GM21825 (cell line): ENCODE data around the gene RAC2.

Experiments
- ATAC-seq: cut with Tn5 transposase; IDR thresholded peaks from one replicate; pipeline ENCODE4 v1.9.1; 2021; ENCODE audit warnings: mild to moderate bottlenecking, moderate library complexity; ENCODE audit not compliant: unreplicated experiment

RAC2 gene

GRCh38 chr22:37192204-37192603 is 51.9 kb downstream of the RAC2 start:
- no peak for ATAC-seq

- no peak for ATAC-seq
These were observed 53.7 kb downstream of the RAC2 start for GRCh38 chr22:37190262-37190780.

GRCh38 chr22:37188901-37189466 is 55.1 kb downstream of the RAC2 start:
- no peak for ATAC-seq

- ATAC-seq = no peak
These were observed 55.9 kb downstream of the RAC2 start, which contains the start of gene C1QTNF6 for GRCh38 chr22:37187891-37188761. C1QTNF6 (minus strand) TSS chr22:37188247; CDS start chr22:37188213, 34 bp downstream.

- no peak for ATAC-seq
These were observed 56.5 kb downstream of the RAC2 start for GRCh38 chr22:37187552-37187890.

GRCh38 chr22:37186997-37187522 is 57.0 kb downstream of the RAC2 start:
- ATAC-seq = no peak

GRCh38 chr22:37186228-37186996 is 57.7 kb downstream of the RAC2 start:
- no peak for ATAC-seq

GRCh38 chr22:37185646-37186227 is 58.3 kb downstream of the RAC2 start:
- ATAC-seq = no peak

GRCh38 chr22:37184816-37185541 is 59.1 kb downstream of the RAC2 start:
- no peak for ATAC-seq

GRCh38 chr22:37184380-37184755 is 59.7 kb downstream of the RAC2 start:
- ATAC-seq = no peak

GRCh38 chr22:37183432-37184379 is 60.4 kb downstream of the RAC2 start:
- ATAC-seq = no peak

GRCh38 chr22:37182949-37183245 is 61.2 kb downstream of the RAC2 start:
- no peak for ATAC-seq

GRCh38 chr22:37182101-37182948 is 61.7 kb downstream of the RAC2 start:
- no peak for ATAC-seq

- ATAC-seq = no peak
These were observed 62.4 kb downstream of the RAC2 start for GRCh38 chr22:37181681-37182080.

- ATAC-seq = no peak
These were observed 63.4 kb downstream of the RAC2 start for GRCh38 chr22:37180531-37181231.

- ATAC-seq = no peak
These were observed 64.2 kb downstream of the RAC2 start for GRCh38 chr22:37179622-37180420.

- no peak for ATAC-seq
These were observed 65.0 kb downstream of the RAC2 start for GRCh38 chr22:37179126-37179470.
